Epithelial cell of esophagus (primary cell): ENCODE data around the gene TLE4.
A peak's percentile ranks its signal among the peaks of the same experiment; 100 is the strongest.

Experiments
- DNase-seq: peaks from one replicate; pipeline ENCODE4 v3.0.0; 2010; ENCODE audit warnings: low read depth
- H3K4me3 ChIP-seq: 2 replicates; pipeline ENCODE4 v1.5.1; 2011; ENCODE audit warnings: mild to moderate bottlenecking, low read length, control low read depth
- TF ChIP-seq, protein P1 (sequence below): IDR thresholded peaks from 2 replicates; pipeline ENCODE4 v1.5.1; 2011; ENCODE audit warnings: low read depth, mild to moderate bottlenecking, low read length, control low read depth, inconsistent platforms; ENCODE audit not compliant: insufficient read depth; ENCODE audit errors: missing control alignments

Gene TLE4

DNA sequence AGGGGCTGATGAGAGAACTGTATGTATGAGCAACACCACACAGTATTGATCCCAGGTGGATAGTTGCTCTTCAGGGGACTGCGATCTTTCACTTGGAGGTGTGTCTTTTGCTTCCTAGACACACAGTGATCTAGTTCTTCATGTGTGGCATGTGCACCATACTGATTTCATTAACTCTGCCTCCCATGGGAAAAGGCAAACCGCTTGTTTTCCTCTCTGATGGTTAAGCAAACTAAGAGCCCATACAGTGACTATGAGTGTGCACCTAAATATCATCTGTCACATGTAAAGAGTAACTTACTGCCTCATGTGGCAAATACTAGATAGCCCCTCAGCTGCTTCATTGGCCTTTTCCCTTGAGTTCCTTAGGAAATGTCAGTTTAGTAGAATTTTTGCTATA lies 147.3 kb downstream of the TLE4 start:
- TF ChIP-seq, protein P1, sequence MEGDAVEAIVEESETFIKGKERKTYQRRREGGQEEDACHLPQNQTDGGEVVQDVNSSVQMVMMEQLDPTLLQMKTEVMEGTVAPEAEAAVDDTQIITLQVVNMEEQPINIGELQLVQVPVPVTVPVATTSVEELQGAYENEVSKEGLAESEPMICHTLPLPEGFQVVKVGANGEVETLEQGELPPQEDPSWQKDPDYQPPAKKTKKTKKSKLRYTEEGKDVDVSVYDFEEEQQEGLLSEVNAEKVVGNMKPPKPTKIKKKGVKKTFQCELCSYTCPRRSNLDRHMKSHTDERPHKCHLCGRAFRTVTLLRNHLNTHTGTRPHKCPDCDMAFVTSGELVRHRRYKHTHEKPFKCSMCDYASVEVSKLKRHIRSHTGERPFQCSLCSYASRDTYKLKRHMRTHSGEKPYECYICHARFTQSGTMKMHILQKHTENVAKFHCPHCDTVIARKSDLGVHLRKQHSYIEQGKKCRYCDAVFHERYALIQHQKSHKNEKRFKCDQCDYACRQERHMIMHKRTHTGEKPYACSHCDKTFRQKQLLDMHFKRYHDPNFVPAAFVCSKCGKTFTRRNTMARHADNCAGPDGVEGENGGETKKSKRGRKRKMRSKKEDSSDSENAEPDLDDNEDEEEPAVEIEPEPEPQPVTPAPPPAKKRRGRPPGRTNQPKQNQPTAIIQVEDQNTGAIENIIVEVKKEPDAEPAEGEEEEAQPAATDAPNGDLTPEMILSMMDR: no peak
- no peak overlapping the region for H3K4me3 ChIP-seq
- no peak for DNase-seq

DNA sequence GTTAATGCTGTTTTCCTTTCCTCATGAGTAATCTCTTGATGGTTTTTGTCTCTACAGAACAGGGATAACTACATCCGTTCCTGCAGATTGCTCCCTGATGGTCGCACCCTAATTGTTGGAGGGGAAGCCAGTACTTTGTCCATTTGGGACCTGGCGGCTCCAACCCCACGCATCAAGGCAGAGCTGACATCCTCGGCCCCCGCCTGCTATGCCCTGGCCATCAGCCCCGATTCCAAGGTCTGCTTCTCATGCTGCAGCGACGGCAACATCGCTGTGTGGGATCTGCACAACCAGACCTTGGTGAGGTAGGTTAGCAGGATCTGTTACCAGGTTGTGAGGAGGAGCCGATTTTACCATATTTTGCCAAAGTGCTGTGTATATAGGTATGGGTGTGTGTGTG lies 148.2 kb downstream of the TLE4 start:
- no peak overlapping the region for H3K4me3 ChIP-seq
- TF ChIP-seq, protein P1: no peak
- no peak for DNase-seq

DNA sequence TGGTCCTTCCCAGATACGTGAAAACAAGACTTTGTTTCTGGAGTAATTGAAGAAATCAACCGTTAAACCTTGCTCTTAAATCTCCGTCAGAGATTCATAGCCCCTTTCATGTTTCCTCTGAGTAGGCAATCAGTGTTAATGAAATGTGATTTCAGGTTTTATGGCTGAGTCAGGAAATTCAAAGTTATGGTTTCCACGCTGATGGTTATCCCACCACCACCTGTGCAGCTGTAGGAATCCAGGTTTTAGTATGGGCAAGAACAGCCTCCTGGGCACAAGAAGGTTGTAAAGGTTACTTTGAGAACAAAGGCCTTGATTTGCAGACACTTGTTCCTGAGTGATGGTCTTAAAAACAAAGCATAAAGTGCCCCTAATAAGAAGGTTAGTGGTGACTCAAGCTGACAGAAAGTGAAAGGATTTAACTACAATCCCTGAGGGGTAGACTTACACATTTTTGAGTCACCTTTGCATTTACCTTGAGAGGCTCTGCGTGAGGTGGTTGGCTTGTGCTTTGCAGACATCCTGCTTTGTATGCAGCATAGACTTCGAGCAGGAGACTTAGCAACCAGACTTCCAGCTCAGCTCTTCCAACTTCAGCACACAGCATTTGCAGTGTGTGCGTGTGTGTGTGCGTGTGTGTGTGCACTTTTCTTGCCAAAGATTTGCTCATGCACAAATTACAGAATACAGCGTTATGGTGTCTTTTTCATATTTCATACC lies 159.6 kb downstream of the TLE4 start:
- peak; percentile 69 for DNase-seq
- H3K4me3 ChIP-seq: no peak overlapping the region

DNA sequence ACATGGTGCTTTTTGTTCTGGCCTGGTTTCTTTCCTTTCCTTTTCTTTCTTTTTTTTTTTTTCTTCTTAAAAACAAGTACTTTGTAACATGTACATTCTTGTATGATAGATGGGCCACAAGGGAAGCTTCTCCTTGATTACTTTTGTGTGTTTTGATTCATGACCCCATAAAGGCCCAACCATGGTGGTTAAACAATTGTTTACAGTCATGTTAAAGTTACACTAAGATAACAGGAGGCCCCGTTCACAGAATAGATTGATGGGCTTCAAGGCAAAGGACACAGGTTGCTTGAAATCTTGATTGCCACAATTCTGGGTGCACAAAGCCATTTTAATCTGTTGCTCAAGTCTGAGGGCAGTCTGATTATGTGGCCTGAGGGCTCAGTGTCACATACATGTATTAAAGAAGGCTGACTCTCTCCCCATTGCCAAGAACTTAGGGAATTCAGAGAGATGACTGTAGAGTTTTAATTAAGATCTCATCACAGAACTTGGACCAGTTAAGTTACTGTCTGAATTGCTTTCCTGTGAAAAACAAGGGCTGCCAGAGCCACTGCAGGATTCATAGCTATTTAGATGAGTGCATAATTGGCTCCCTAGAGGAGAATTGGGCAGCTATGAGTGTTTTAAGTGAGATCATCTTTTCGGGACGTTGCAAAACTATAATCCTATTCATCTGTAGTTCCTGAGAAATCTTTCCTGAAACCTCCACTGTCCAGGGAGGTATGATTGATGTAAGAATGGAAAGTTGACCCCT lies 163.4 kb downstream of the TLE4 start:
- DNase-seq: no peak
- H3K4me3 ChIP-seq: no peak overlapping the region
- TF ChIP-seq, protein P1: no peak

More for the DNA sequence above, 159.6 kb downstream of the TLE4 start:
- TF ChIP-seq, protein P1: no peak

DNA sequence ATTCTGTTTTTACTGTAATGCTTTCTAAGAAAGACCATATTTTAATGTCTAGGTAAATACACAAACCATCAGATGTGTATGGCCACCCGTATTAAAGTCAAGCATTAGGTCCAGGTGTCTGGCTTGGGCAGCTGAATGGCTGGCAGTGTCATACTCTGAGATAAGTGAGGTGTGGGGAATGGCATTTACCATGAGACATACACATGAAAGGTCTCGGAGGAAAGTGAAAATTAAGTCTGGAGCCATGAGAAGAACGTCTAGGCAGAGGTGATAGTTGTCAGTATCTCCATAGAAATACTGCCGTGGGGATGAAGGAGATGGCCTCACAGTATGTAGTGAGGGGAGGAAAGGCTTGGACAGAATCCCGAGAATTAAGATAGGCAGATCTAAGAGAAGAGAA lies 164.3 kb downstream of the TLE4 start:
- DNase-seq: no peak
- H3K4me3 ChIP-seq: no peak overlapping the region
- TF ChIP-seq, protein P1: no peak

DNA sequence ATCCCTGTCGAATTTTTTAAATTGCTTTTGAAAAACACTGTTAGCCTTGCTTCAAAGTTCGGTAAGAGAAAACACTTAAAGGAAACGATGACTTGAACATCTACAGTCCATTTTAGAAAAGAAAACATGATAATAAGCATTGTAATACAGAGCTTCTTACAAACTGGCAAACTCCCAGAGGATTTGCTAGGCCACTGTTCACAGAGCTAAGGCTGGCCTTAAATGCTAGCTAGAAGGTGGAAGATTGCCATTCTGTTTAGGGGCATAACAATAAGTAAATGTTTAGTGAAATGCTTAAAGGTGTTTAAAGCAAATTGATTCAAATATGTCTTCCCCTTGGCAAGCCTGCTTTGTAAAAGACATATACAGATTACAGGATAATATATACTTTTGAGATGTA lies 169.6 kb downstream of the TLE4 start:
- TF ChIP-seq, protein P1: no peak
- DNase-seq: no peak
- no peak overlapping the region for H3K4me3 ChIP-seq
